BJ (cell line): ENCODE data around the gene CRYBB1. TPM values are rescaled to one million over a fixed set of nuclear protein-coding genes. Genes with fewer than 3 reads are reported as not detected.

Experiments
- CTCF ChIA-PET: fragments of 350-600 bp; formaldehyde crosslinking; extraction: SDS; loops from one replicate; lab custom pipeline; 2021; ENCODE audit warnings: antibody characterized with exemption, inconsistent platforms; lab: Yijun Ruan, JAX
- POLR2A ChIA-PET: fragments of 300-600 bp; sonication (Branson Sonifier 250); formaldehyde crosslinking; extraction: SDS; loops from one replicate; lab custom pipeline; 2021; ENCODE audit warnings: antibody characterized with exemption; lab: Charles Lee
- DNase-seq: peaks from one replicate; pipeline ENCODE4 v3.0.0-alpha.2; 2011; ENCODE audit warnings: low read depth
- H3K27me3 ChIP-seq: 2 replicates; pipeline ENCODE4 v1.6.0; 2011; ENCODE audit warnings: low read length; ENCODE audit not compliant: control insufficient read depth, insufficient read depth
- H3K36me3 ChIP-seq: 2 replicates; pipeline ENCODE4 v1.5.1; 2011; ENCODE audit warnings: low read length; ENCODE audit not compliant: control insufficient read depth, insufficient read depth
- H3K4me3 ChIP-seq: 2 replicates; pipeline ENCODE4 v1.5.1; 2011; ENCODE audit warnings: low read depth, mild to moderate bottlenecking, control low read depth, low read length
- CTCF ChIP-seq: IDR thresholded peaks from 2 replicates; pipeline ENCODE4 v1.5.1; 2011; ENCODE audit warnings: low read depth, mild to moderate bottlenecking, control low read depth, inconsistent platforms, low read length, moderate library complexity; ENCODE audit not compliant: insufficient read depth
- polyA plus RNA-seq: library from polyadenylated mRNA; depleted of rRNA; stranded (reverse); fragments of >200 nt; gene quantifications from 2 replicates; pipeline ENCODE4 v1.2.3, GENCODE V29; 2011

Gene CRYBB1
- polyA plus RNA-seq, 1 experiment = not detected

GRCh38 chr22:26601726-26602125 is 16.1 kb downstream of the CRYBB1 start:
- TF ChIP-seq CTCF = no peak
- peaks cover 11% of the 10 kb centered on the region for H3K27me3 ChIP-seq
- H3K36me3 ChIP-seq = no peaks in the 10 kb centered on the region
- no peak for DNase-seq
- no peak overlapping the region for H3K4me3 ChIP-seq
- POLR2A ChIA-PET = no interaction called here
- CTCF ChIA-PET = no interaction called here

GRCh38 chr22:26599505-26599904 is 18.3 kb downstream of the CRYBB1 start:
- no peak for TF ChIP-seq CTCF

GRCh38 chr22:26597480-26597879 is 20.3 kb downstream of the CRYBB1 start:
- ChIA-PET CTCF (interaction anchor here (2.9 kb wide), 1 partner anchor 9 kb away, joined by 14 read pairs; no protein-coding TSS in a partner anchor), POLR2A (no interaction called here)

More at GRCh38 chr22:26599505-26599904, 18.3 kb downstream of the CRYBB1 start:
- ChIA-PET POLR2A (no interaction called here), CTCF (interaction anchor here (1.2 kb wide), 1 partner anchor 11 kb away, joined by 3 read pairs; no protein-coding TSS in a partner anchor)
- Histone ChIP-seq H3K27me3 (peaks cover 13% of the 10 kb centered on the region), H3K36me3 (no peaks in the 10 kb centered on the region), H3K4me3 (no peak overlapping the region)
- DNase-seq = no peak

GRCh38 chr22:26597026-26597425 is 20.8 kb downstream of the CRYBB1 start:
- no peak for TF ChIP-seq CTCF
- Histone ChIP-seq H3K36me3 (no peaks in the 10 kb centered on the region), H3K27me3 (peaks cover 20% of the 10 kb centered on the region), H3K4me3 (no peak overlapping the region)
- no peak for DNase-seq
- POLR2A ChIA-PET = no interaction called here
- CTCF ChIA-PET = interaction anchor here (2.9 kb wide), 1 partner anchor 10 kb away, joined by 14 read pairs; no protein-coding TSS in a partner anchor

More at GRCh38 chr22:26597480-26597879, 20.3 kb downstream of the CRYBB1 start:
- peaks cover 20% of the 10 kb centered on the region for H3K27me3 ChIP-seq
- no peaks in the 10 kb centered on the region for H3K36me3 ChIP-seq
- H3K4me3 ChIP-seq = no peak overlapping the region
- no peak for DNase-seq
- TF ChIP-seq CTCF = no peak

- CTCF ChIA-PET = interaction anchor here (0.6 kb wide), 1 partner anchor 943 kb away, joined by 3 read pairs; no protein-coding TSS in a partner anchor
- H3K4me3 ChIP-seq = no peak overlapping the region
- DNase-seq = no peak
- H3K27me3 ChIP-seq = peaks cover 15% of the 10 kb centered on the region
- TF ChIP-seq CTCF = no peak
- H3K36me3 ChIP-seq = no peaks in the 10 kb centered on the region
- POLR2A ChIA-PET = no interaction called here
These were observed 24.1 kb downstream of the CRYBB1 start for GRCh38 chr22:26593763-26594162.
